ENCODE measurements around the gene S1PR3. TPM values are rescaled to one million over a fixed set of nuclear protein-coding genes. Genes with fewer than 3 reads are reported as not detected.

Gene S1PR3
- total RNA-seq, 1 donor: 31.1 TPM

DNA sequence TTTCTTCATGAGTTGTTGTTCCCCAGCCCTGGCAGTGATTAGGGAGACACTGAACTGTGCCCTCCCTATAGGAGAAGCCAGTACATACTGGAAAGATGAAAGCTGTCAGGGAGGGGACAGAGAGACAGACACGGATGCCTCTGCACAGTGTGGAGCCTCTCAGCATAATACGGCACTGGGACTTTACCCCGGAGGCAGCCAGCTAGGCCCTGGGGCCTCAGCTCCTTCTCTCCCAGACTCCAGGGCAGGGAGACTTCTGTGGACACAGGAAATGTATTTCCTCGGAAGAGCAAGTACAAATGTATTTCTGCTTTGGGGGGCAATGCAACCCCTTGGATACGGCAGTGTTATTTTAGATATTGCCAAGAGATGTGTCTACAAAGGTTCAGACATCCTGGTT, 62.0 kb downstream of the S1PR3 start:
- no peak for TF ChIP-seq CTCF (IDR thresholded peaks at IDR 0.05; ENCODE audit: insufficient read depth, low read length)
- DNase-seq (ENCODE audit: low read depth): no peak
- no peak overlapping the region for H3K4me3 ChIP-seq (ENCODE audit: low read depth, low read length)

Other genes with a start within 250 kb of the S1PR3 start
- 26.5 and 28.0 TPM in 2 replicates for gene SHC3, start 187.3 kb downstream of the S1PR3 start, total RNA-seq (ENCODE audit: low replicate concordance)

Data from fibroblast of the aortic adventitia (primary cell).